Embryonic facial prominence (tissue), 1 donor: Measurements from ENCODE around the gene BRCA1.
"Not testable (repeated sequence)": the region's sequence is repeated elsewhere in the genome, so short reads cannot be mapped to it uniquely, and the experiment has no call there.

Experiments
- DNase-seq: peaks from one replicate; pipeline ENCODE4 v3.0.0-alpha.2; 2016; ENCODE audit errors: extremely low spot score

The BRCA1 gene

GRCh38 chr17:43134774-43135453 lies 9.8 kb upstream of the BRCA1 start:
- no peak for DNase-seq

- not testable (repeated sequence) for DNase-seq
These were observed 8.3 kb upstream of the BRCA1 start for GRCh38 chr17:43133439-43133838.

DNA sequence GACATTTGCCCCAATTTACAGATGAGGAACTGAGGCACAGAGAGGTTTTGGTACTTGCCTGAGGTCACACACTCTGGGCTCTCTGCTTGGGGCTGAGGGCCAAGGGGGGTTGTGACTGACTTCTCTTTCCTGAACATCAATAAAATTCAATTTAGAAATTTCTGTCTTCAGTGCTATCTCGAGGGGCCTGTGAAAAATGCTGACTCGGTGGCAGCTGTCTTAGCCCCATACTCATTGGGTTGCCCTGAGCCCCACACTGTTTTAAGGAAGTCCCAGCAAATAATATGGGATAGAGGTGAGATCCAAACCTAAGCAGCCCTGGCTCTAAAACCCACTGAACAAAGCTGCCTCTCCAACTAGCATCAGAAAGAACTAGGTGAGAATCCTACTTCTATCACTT lies 7.0 kb upstream of the BRCA1 start:
- no peak for DNase-seq

DNA sequence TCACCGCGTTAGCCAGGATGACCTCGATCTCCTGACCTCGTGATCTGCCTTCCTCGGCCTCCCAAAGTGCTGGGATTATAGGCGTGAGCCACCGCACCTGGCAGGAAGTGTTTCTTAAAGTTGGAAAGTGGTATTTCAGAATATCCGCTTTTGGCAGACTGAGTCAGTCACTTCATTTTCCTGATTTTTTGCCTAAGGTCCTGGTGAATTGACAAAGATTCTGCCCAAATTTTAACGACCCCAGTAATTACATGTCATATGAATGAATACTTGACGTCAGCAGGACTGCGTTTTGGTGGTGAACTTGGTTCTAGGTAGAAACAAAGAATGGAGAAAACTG lies 4.5 kb upstream of the BRCA1 start:
- no peak for DNase-seq

GRCh38 chr17:43127333-43127876 lies 2.2 kb upstream of the BRCA1 start:
- not testable (repeated sequence) for DNase-seq

DNA sequence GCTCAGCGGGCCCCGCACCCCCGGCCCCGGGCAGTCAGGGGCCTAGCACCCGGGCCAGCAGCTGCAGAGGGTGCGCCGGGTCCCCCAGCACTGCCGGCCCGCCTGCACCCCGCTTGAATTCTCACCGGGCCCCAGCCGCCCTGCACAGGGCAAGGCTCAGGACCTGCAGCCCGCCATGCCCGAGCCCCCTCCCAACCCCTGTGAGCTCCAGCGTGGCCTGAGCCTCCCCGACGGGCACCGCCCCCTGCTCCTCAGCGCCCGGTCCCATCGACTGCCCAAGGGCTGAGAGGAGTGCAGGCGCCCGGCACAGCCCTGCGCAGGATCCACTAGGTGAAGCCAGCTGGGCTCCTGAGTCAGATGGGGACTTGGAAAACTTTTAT lies 1.7 kb upstream of the BRCA1 start:
- DNase-seq, result no peak

- no peak for DNase-seq
These were observed 1.1 kb upstream of the BRCA1 start for GRCh38 chr17:43125967-43126910.

DNA sequence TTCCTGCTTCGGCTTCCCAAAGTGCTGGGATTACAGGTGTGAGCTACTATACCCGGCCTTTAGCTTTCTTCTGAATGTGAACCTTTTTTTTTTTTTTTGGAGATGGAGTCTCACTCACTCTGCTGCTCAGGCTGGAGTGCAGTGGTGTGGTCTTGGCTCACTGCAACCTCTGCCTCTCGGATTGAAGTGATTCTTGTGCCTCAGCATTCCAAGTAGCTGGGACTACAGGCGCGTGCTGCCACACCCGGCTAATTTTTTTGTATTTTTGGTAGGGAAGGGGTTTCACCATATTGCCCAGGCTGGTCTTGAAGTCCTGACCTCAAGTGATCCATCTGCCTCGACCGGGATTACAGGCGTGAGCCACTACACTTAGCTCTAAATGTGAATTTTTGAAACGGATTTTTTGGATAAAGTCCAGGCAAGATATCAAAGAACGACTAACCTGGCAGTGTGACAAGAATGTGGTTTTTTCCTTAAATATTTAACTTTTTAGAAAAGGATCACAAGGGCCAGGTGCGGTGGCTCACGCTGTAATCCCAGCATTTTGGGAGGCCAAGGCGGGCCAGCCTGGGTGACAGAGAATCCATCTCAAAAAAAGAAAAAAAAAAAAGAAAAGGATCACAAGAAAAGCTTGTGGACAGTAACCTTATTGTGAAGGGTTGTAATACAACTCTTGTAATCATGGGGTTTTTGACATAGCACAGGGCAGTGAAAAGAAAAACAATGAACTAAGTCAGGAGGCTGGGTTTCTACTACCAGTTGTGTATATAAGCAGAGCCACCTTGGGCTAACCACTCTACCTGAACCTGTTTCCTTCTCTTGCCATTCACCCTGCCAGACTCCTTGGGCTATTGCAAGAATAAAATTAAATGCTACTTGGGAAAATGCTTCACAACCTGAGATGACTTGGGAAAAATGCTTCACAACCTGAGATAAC lies 6.2 kb downstream of the BRCA1 start:
- no peak for DNase-seq

DNA sequence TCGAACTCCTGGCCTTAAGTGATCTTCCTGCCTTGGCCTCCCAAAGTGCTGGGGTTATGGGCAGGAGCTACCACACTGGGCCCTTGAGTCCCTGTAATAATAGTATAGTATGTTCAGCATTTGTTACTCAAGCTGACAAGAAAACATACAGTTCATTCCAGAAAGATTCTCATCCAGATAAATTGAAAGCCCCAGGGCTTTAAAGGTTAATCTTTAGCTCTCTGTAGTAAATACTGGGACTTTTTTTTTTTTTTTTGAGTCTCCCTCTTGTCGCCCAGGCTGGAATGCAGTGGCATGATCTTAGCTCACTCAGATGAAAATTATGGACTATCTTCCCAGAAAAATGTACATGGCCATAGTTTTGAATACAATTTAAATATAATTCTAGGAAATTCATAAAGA lies 11.0 kb downstream of the BRCA1 start:
- DNase-seq, result no peak

DNA sequence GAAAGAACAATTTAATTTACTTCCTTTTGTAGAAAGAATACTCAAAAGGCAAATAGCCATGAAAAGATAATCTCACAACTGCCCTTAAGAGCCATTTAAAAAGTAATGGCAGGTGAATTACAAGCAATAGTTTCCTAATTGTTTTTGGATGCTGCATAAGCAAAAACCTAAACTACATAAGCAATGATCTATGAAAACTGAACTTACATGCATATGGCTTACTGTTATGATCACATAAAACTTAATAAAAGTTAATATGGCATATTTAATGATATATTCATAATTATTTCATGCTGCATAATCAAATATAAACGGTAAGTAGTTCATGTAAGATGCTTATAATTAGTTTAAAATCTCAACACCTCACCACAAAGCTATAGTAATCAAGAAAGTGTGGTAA lies 18.6 kb downstream of the BRCA1 start:
- DNase-seq, result no peak

DNA sequence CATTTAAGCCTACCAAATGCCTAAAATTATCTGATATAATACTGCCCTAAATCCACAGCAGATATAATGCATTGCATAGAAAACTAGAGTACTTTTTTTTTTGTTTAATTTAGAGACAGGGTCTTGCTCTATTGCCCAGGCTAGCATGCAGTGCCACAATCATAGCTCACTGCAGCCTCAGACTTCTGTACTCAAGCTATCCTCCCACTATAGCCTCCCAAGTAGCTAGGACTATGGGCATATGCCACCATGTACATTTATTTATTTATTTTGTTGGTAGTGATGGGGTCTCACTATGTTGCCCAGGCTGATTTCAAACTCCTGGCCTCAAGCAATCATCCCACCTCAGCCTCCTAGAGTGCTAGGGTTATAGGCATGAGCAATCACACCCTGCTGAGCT lies 20.0 kb downstream of the BRCA1 start:
- no peak for DNase-seq

GRCh38 chr17:43104665-43105064 lies 20.5 kb downstream of the BRCA1 start:
- no peak for DNase-seq

DNA sequence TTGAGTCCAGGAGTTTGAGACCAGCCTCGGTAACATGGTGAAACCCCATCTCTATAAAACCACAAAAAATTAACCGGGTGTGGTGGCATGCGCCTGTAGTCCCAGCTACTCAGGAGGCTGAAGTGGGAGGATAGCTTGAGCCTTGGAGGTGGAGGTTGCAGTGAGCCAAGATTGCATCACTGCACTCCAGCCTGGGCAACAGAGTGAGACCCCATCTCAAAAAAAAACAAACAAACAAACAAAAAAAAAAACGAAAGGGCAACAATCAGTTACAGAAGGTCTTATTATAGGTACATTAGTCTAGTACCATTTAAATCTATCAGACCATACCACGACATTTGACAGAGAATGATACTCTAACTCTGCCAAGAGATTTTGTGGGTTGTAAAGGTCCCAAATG lies 29.8 kb downstream of the BRCA1 start:
- DNase-seq, result not testable (repeated sequence)

- no peak for DNase-seq
These were observed 30.9 kb downstream of the BRCA1 start for GRCh38 chr17:43094129-43094835.

DNA sequence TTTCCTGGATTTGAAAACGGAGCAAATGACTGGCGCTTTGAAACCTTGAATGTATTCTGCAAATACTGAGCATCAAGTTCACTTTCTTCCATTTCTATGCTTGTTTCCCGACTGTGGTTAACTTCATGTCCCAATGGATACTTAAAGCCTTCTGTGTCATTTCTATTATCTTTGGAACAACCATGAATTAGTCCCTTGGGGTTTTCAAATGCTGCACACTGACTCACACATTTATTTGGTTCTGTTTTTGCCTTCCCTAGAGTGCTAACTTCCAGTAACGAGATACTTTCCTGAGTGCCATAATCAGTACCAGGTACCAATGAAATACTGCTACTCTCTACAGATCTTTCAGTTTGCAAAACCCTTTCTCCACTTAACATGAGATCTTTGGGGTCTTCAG lies 32.3 kb downstream of the BRCA1 start:
- DNase-seq, result no peak

DNA sequence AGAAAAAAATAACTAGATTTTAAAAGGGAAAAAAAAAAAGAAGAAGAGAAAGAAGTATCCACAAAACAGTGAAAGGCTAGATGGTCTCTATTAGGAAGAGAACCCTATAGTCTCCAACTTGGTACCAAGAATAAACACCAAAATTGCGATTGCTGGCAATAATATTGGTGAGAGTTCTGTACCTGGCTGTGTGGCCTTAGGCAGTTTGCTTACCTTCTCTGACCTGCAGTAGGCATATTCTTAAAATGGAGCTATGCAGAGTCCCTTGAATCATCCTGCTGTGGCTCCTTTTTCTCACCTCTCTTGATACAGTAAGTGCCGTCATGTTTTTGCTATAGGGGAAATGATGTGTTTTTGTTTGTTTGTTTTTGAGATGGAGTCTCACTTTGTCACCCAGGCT lies 35.1 kb downstream of the BRCA1 start:
- DNase-seq, result no peak

- DNase-seq, result no peak
These were observed 39.7 kb downstream of the BRCA1 start for GRCh38 chr17:43085474-43085873.

DNA sequence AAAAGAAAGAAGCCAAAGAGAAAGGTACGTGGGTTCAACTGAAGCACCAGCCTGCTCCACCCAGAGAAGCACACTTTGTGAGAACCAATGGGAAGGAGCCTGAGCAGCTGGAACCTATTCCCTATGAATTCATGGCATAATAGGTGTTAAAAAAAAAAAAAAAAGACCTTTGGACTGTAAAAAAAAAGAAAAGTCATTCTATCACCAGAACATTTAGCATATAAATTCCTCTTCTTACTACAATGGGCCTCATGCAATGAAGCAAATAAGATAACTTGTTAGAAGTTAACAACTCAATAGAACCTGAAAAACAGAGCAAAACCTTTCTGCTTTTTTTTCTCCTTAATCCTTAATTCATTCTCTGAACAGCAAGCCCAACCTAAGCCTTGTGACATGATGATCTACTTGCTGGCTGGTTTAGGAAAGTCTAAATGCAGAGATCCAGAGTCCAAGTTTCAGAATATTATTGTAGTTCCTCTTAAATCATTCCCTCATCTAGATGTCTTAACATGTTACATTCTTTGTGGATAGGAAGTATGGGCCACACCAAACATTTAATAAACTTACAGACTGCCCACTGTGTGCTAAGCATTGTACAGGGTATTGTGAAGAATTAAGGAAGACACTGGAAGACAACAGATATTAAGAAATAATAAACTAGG lies 45.4 kb downstream of the BRCA1 start:
- DNase-seq, result no peak

DNA sequence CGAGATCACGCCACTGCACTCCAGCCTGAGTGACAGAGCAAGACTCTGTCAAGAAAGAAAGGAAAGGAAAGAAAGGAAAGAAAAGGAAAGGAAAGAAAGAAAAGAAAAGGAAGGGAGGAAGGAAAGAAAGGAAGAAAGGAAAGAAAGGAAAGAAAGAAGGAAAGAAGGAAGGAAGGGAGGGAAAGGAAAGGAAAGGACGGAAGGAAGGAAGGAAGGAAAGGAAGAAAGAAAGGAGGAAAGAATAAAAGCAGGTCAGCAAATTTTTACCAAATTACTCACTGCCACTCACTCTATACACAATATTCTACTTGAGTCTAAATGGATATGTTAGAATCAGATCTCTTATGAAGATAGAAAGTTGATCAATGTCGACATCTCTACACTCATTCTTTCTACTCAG lies 50.3 kb downstream of the BRCA1 start:
- no peak for DNase-seq

- no peak for DNase-seq
These were observed 54.3 kb downstream of the BRCA1 start for GRCh38 chr17:43070872-43071271.

- no peak for DNase-seq
These were observed 54.9 kb downstream of the BRCA1 start for GRCh38 chr17:43070257-43070656.
